OCI-LY7 (cell line): ENCODE measurements around the gene CDK17.

Experiments used
- EZH2phosphoT487 ChIP-seq: fragments of 200-600 bp; sonication (generic); IDR thresholded peaks from 2 replicates; pipeline ENCODE4 v1.6.1; 2018; ENCODE audit warnings: low read depth, borderline replicate concordance, mild to moderate bottlenecking, mixed run types, antibody characterized with exemption, low read length, moderate library complexity, mixed read lengths
- TF ChIP-seq, protein P1 (sequence below): fragments of 200-600 bp; sonication (generic); conservative IDR thresholded peaks from 2 replicates; pipeline ENCODE4 v1.5.1; 2014; ENCODE audit warnings: mild to moderate bottlenecking, antibody characterized with exemption, low read length, moderate library complexity, mixed read lengths

DNA sequence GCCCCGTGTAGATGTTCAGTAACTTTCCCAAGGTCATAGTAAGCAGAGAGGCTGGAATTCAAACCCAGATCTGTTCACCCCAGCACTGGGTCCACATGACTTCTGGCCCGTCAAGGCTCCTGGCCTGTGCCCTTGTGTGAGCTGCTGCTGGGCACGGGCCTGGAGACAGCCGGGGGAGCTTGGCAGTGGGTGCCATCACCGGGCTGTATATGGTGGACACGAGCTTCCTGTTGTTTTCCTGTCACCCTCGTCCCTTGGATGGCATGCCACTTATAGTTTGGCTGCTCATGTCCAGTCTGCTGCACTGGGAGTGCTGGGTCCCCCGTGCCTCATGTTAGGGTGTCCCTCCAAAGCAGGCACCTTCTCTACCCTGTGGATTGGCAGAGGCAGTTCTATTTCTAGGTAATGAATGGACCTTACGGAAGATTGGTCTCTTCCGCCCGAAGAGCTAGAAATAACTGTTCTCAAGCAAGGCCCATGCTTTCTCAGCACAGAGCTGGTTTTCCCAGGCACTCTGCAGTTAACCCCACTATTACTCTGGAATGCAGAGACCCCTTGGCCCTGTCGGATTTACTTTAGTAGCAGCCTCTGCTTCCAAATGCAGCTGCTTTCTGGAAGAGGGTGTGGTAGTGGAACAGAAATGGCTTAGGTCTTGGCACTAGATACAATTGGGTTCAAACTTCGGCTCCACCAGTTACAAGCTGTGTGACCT is 161.7 kb downstream of the CDK17 start:
- TF ChIP-seq, protein P1, sequence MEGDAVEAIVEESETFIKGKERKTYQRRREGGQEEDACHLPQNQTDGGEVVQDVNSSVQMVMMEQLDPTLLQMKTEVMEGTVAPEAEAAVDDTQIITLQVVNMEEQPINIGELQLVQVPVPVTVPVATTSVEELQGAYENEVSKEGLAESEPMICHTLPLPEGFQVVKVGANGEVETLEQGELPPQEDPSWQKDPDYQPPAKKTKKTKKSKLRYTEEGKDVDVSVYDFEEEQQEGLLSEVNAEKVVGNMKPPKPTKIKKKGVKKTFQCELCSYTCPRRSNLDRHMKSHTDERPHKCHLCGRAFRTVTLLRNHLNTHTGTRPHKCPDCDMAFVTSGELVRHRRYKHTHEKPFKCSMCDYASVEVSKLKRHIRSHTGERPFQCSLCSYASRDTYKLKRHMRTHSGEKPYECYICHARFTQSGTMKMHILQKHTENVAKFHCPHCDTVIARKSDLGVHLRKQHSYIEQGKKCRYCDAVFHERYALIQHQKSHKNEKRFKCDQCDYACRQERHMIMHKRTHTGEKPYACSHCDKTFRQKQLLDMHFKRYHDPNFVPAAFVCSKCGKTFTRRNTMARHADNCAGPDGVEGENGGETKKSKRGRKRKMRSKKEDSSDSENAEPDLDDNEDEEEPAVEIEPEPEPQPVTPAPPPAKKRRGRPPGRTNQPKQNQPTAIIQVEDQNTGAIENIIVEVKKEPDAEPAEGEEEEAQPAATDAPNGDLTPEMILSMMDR = no peak
- TF ChIP-seq EZH2phosphoT487 = no peak
